ENCODE measurements around the gene NDUFB2. TPM values are rescaled to one million over a fixed set of nuclear protein-coding genes. Genes with fewer than 3 reads are reported as not detected.

The NDUFB2 gene
- total RNA-seq, 1 experiment from 2014 or later = 152 TPM

GRCh38 chr7:140688341-140688740 lies 8.2 kb upstream of the NDUFB2 start (continued):
- no peak for TF ChIP-seq ARID4B (CRISPR knock-in tag; IDR thresholded peaks at IDR 0.05; ENCODE audit: borderline replicate concordance)
- no peak for TF ChIP-seq ZNF512 (CRISPR knock-in tag; IDR thresholded peaks at IDR 0.05; ENCODE audit: borderline replicate concordance)
- TF ChIP-seq FOXK1 (CRISPR knock-in tag; IDR thresholded peaks at IDR 0.05) = no peak
- TF ChIP-seq ZMAT4 (CRISPR knock-in tag; IDR thresholded peaks at IDR 0.05) = no peak
- TF ChIP-seq IRF1 (CRISPR knock-in tag; IDR thresholded peaks at IDR 0.05) = no peak
- no peak for TF ChIP-seq KAT7 (CRISPR knock-in tag; IDR thresholded peaks at IDR 0.05; ENCODE audit: borderline replicate concordance)

GRCh38 chr7:140689199-140690152 lies 7.0 kb upstream of the NDUFB2 start:
- DNase-seq (ENCODE audit: low spot score) (no peak), ATAC-seq (peak; percentile 76)
- TF ChIP-seq MAX (CRISPR knock-in tag; IDR thresholded peaks at IDR 0.05) = no peak
- no peak for TF ChIP-seq TEAD4 (CRISPR knock-in tag; IDR thresholded peaks at IDR 0.05)
- no peak for TF ChIP-seq TCF7 (CRISPR knock-in tag; IDR thresholded peaks at IDR 0.05; ENCODE audit: low read depth)
- TF ChIP-seq ATF2 (CRISPR knock-in tag; IDR thresholded peaks at IDR 0.05; ENCODE audit: borderline replicate concordance, low read depth) = no peak
- TF ChIP-seq TP53 (CRISPR knock-in tag; IDR thresholded peaks at IDR 0.05) = no peak
- no peak for TF ChIP-seq FOXK1 (CRISPR knock-in tag; IDR thresholded peaks at IDR 0.05)
- TF ChIP-seq HMGXB4 (CRISPR knock-in tag; IDR thresholded peaks at IDR 0.05) = no peak
- no peak for TF ChIP-seq AR (CRISPR knock-in tag; IDR thresholded peaks at IDR 0.05)
- no peak for TF ChIP-seq ATF6 (CRISPR knock-in tag; IDR thresholded peaks at IDR 0.05)
- H3K4me3 Mint-ChIP-seq = no peak overlapping the region
- H3K4me1 Mint-ChIP-seq = no peaks in the 10 kb centered on the region
- no peaks in the 10 kb centered on the region for H3K27me3 Mint-ChIP-seq (ENCODE audit: low read depth)
- H3K9me3 Mint-ChIP-seq = no peaks in the 10 kb centered on the region
- no peaks in the 10 kb centered on the region for H3K36me3 Mint-ChIP-seq
- POLR2A ChIA-PET = no interaction called here
- no peak overlapping the region for H3K27ac Mint-ChIP-seq
- CTCF ChIA-PET = interaction anchor here (0.7 to 1.9 kb wide), 6 partner anchors 9 to 294 kb away, joined by 3 to 21 read pairs (median 4); no protein-coding TSS in a partner anchor

Measured in WTC11 (cell line).